Chondrocyte (in vitro differentiated cells): Measurements from ENCODE around the gene ZNF672. TPM values are rescaled to one million over a fixed set of nuclear protein-coding genes. Genes with fewer than 3 reads are reported as not detected.

Experiments used
- DNase-seq: peaks from one replicate; pipeline ENCODE4 v3.0.0; 2021; ENCODE audit warnings: mixed read lengths, low spot score
- H3K27ac Mint-ChIP-seq: one replicate; pipeline ENCODE4 v1.8.0; 2021; ENCODE audit warnings: mild to moderate bottlenecking, moderate library complexity, mixed read lengths; ENCODE audit not compliant: unreplicated experiment
- H3K27me3 Mint-ChIP-seq: 2 replicates; pipeline ENCODE4 v1.8.0; 2021; ENCODE audit warnings: low read depth, mixed read lengths
- H3K36me3 Mint-ChIP-seq: 2 replicates; pipeline ENCODE4 v1.8.0; 2021; ENCODE audit warnings: low read depth, mixed read lengths
- H3K4me1 Mint-ChIP-seq: 2 replicates; pipeline ENCODE4 v1.8.0; 2021; ENCODE audit warnings: low read depth, mild to moderate bottlenecking, mixed read lengths
- H3K4me3 Mint-ChIP-seq: one replicate; pipeline ENCODE4 v1.8.0; 2021; ENCODE audit warnings: mild to moderate bottlenecking, moderate library complexity, mixed read lengths; ENCODE audit not compliant: unreplicated experiment
- H3K9me3 Mint-ChIP-seq: 2 replicates; pipeline ENCODE4 v1.8.0; 2021; ENCODE audit warnings: low read depth, mixed read lengths
- total RNA-seq: library from RNA; stranded (reverse); gene quantifications from 3 replicates; pipeline ENCODE4 v1.2.1, GENCODE V29; 2021
- TF ChIP-seq, protein P1 (sequence below): fragments of 200-600 bp; sonication (generic); IDR thresholded peaks from 2 replicates; pipeline ENCODE4 v1.5.0; 2021; ENCODE audit warnings: antibody characterized with exemption, mild to moderate bottlenecking, moderate library complexity

Gene ZNF672
- total RNA-seq, 1 donor from 2014 or later, result 17.1 TPM

DNA sequence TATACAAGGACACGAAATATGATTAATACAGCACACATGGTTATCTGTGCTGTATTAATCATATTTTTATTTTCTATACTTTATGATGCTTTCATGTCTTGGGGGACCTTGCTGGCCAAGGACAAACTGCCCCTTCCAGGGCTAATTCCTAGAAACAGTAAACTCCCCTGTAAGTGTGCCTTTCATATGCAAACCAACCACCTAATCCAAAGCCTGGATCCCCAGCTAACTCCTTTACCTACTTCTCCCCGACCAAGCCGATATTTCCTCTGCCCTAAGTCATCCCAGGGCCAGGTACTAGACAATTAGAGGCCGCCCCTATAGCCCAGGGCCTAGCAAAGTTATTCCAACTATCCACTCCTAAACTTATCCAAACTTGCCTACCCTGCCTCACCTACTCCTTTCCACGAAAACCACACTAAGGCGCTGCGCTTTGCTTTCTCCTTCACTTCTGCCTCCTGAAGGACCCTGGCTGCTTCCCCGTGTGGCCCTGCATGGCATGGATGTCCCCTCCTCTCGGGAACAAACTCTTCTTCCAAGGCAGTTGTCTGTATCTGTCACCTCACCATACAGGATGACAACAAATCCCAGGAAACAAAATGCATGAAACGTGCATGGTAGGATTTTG lies 22.5 kb upstream of the ZNF672 start:
- no peak for DNase-seq
- Mint-ChIP-seq H3K9me3 (no peaks in the 10 kb centered on the region), H3K4me3 (no peak overlapping the region), H3K36me3 (peaks cover 39% of the 10 kb centered on the region), H3K4me1 (peaks cover 11% of the 10 kb centered on the region), H3K27ac (no peak overlapping the region), H3K27me3 (no peaks in the 10 kb centered on the region)
- TF ChIP-seq, protein P1, sequence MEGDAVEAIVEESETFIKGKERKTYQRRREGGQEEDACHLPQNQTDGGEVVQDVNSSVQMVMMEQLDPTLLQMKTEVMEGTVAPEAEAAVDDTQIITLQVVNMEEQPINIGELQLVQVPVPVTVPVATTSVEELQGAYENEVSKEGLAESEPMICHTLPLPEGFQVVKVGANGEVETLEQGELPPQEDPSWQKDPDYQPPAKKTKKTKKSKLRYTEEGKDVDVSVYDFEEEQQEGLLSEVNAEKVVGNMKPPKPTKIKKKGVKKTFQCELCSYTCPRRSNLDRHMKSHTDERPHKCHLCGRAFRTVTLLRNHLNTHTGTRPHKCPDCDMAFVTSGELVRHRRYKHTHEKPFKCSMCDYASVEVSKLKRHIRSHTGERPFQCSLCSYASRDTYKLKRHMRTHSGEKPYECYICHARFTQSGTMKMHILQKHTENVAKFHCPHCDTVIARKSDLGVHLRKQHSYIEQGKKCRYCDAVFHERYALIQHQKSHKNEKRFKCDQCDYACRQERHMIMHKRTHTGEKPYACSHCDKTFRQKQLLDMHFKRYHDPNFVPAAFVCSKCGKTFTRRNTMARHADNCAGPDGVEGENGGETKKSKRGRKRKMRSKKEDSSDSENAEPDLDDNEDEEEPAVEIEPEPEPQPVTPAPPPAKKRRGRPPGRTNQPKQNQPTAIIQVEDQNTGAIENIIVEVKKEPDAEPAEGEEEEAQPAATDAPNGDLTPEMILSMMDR, result no peak

DNA sequence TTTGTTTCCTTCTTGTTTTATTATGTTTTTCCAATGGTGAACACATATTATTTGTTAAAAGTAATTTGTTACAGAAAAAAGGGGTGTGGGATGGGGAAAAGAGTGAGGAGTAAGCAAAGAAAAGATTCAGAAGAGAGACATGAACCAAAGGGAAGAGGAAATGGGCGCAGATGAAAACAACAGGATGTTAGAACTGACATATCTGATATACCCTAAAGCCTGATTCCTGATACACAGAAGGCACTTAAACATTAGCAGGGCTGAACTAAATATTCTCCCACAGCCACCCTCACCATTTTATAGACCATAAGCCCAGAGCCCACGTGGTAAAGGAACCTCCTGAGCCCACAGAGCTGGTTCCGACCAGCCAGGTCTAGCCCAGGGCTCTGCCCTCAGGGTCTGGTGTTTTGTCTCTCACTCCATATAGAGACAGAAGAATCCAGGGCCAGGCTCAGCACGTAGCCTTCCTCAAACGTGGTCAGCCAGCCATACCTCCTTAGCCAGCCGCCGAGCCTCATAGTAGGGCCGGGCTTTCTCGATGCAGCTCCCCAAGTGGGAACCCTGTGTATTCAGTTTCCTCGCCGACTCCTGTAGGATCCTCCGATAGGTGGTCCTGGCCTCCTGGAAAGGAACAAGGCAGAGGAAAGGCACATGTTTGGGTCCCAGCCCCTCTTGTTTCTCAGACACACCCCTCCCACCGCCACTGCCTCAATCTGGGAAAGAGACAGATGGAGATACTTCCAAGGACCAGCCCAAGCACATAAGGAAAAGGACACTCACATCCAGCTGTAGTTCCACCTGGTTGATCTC lies 21.8 kb upstream of the ZNF672 start:
- Mint-ChIP-seq H3K4me1 (peaks cover 18% of the 10 kb centered on the region), H3K27ac (no peak overlapping the region), H3K9me3 (no peaks in the 10 kb centered on the region), H3K4me3 (no peak overlapping the region), H3K36me3 (peaks cover 39% of the 10 kb centered on the region), H3K27me3 (no peaks in the 10 kb centered on the region)
- TF ChIP-seq, protein P1, result no peak
- no peak for DNase-seq

DNA sequence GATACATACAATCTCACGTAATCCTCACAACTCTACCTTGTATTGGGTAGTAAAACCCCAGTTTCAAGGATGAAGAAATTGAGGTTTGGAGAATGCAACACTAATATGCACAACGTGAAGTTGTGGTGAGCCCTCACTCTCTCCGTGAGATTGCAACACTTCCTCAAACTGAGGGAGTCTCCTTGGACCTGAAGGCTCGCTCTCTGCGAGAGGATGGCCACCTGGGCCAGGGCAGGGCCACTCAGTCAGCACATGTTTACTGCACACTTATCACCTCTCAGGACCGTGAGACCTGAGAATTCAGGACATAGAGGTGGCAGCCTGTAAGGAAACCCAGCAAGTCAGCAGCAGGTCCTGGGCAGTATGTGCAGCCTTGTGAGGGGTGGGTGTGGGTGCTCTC lies 21.0 kb upstream of the ZNF672 start:
- TF ChIP-seq, protein P1, result no peak
- Mint-ChIP-seq H3K27me3 (no peaks in the 10 kb centered on the region), H3K27ac (no peak overlapping the region), H3K4me3 (no peak overlapping the region), H3K9me3 (no peaks in the 10 kb centered on the region), H3K4me1 (peaks cover 26% of the 10 kb centered on the region), H3K36me3 (peaks cover 37% of the 10 kb centered on the region)
- DNase-seq, result no peak

DNA sequence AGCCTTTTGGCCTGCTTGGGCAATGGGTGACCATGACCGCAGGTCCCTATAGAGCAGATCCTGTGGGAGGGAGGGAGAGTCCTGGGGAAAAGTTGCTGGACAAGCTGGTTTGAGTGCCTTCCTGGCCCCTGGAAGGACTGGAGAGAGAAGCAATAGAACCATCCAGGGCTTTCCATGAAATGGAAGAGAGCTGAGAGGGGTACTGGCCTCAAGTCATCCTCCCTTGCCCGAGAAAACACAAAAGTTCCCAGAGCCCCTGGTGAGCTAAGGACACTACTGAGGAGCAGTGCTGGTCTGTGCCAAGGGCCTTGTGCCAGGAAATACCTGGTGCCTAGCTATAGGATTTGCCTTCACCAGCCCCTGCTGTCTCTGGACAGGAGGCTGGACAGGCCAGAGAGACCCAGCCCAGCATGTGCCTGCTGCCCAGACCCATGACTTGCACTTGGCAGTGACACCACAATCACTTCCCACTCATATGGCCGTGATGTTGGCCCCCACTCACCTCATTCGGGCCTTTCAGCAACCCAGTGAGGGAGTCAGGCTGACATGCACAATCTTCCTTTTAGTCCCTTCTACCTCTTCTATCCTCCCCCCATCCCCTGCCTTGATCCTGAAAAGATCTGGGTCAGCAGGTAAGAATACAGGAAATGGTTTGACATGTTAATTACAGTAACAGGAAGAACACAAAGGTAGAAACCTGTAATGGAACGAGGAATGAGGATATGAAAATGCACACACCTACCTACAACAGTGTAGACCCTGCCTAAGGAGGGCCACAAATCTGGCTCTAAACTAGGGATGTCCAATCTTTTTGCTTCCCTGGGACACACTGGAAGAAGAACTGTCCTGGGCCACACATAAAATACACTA lies 19.3 kb upstream of the ZNF672 start:
- no peak overlapping the region for H3K4me3 Mint-ChIP-seq

More for the DNA sequence above, 19.3 kb upstream of the ZNF672 start:
- no peak for DNase-seq
- H3K36me3 Mint-ChIP-seq, result peaks cover 25% of the 10 kb centered on the region
- TF ChIP-seq, protein P1, result no peak
- H3K27ac Mint-ChIP-seq, result no peak overlapping the region
- peaks cover 43% of the 10 kb centered on the region for H3K4me1 Mint-ChIP-seq
- no peaks in the 10 kb centered on the region for H3K27me3 Mint-ChIP-seq
- H3K9me3 Mint-ChIP-seq, result no peaks in the 10 kb centered on the region
